Activated CD4-positive, alpha-beta T cell treated with anti-CD3 and anti-CD28 coated beads, Interleukin-2, Interleukin-6, amounts not matched to agents 100 ng/mL and 50 ng/mL, durations not matched to agents 16 hours and 8 hours (primary cell): ENCODE measurements around the gene STAP1.

Experiments used
- DNase-seq: peaks from one replicate; pipeline ENCODE4 v3.0.0-alpha.2; 2020

The STAP1 gene

DNA sequence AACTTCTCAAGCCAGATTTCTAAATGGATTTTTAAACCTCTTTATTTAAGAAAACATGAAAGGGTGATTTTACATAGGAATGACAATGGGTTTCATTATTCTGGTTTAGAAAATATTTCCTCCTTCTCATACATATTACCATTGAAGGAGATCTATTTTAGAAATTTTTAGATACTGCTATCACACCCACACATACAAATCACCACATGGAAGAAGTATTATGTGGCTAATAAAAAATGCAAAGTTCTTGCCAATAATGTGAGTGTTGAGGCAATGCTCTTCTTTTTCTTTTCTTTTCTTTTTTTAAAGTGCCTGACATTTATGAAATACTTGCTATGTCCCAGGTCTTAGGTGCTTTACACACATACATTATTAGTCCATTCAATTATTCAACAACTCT lies 6.8 kb downstream of the STAP1 start:
- DNase-seq: no peak

DNA sequence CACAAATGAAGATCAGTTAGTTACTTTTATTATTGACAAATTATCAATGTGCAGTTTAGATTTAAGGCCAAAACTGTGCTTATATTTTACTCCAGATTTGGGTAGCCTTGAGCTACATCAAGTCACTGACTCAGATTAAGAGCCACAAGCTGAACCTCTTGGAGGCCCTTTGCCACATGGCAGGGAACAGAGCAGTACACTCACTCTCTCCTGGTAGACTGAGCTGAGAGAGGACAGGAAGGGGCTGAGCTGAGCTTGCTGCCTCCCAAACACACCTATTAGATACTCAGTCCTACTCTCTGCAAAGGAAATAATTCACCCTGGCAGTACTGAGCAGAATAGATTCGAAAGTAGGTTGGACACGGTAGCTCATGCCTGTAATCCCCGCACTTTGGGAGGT lies 7.8 kb downstream of the STAP1 start:
- DNase-seq: no peak

DNA sequence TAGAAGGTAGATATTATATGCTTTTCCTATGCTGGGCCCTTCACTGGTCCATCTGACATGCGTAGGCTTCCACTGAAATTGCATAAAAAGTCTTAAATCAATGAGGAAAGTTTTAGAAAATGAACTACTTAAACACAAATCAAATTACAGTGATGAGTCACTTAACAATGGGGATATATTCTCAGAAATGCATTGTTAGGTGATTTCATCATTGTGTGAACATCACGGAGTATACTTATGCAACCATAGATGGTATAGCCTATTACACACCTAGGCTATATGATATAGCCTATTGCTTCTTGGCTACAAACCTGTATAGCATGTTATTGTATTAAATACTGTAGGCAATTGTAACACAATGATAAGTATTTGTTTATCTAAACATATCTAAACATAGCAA lies 10.3 kb downstream of the STAP1 start:
- no peak for DNase-seq

DNA sequence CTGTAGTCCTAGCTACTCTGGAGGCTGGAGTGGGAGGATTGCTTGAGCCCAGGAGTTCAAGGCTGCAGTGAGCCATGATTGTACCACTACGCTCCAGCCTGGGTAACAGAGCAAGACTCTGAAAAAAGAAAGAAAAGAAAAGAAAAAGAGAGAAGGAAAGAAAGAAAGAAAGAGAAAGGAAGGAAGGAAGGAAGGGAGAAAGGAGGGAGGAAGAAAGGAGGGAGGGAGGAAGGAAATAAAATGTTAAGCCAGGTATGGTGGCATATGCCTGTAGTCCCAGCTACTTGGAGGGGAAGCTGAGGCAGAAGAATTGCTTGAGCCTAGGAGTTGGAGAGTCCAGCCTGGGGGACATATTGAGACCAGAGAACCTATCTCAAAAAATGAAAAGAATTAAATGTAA lies 12.0 kb downstream of the STAP1 start:
- no peak for DNase-seq

DNA sequence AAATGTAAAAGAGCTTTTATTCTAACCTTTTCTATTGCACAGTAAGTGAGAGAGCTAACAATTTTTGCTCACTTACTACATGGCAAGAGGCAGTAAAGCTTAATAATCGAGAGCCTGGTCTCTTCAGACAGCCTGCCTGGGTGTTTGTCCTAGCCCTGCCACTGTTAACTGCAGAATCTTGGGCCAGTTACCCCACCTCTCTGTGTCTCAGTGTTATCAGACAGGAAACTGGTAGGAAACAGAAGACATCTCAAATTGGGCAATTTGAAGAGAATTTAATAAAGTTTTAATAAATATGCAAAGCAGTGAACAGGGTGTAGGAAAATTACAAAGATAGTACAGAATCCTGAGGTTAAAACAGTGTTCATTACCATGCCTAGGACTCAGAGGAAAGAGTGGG lies 13.4 kb downstream of the STAP1 start:
- DNase-seq: no peak

DNA sequence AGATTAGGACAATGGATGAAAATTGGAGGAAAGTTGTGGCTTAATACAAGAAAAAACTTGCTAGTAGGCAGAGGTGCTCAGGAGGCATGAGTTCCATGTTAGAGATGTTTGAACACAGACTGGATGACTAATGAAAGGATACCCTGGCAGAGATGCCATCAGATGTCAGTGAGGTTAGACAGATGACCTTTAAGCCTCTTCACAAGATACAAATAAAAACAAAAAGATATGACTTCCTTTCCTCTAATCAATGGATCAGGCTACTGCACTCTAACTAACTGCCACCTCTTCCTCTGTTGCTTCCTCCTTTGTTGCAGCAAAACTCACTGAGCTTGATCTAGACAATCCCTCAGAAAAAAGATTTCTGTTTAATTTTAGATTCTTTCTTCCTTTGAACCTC lies 14.7 kb downstream of the STAP1 start:
- no peak for DNase-seq

DNA sequence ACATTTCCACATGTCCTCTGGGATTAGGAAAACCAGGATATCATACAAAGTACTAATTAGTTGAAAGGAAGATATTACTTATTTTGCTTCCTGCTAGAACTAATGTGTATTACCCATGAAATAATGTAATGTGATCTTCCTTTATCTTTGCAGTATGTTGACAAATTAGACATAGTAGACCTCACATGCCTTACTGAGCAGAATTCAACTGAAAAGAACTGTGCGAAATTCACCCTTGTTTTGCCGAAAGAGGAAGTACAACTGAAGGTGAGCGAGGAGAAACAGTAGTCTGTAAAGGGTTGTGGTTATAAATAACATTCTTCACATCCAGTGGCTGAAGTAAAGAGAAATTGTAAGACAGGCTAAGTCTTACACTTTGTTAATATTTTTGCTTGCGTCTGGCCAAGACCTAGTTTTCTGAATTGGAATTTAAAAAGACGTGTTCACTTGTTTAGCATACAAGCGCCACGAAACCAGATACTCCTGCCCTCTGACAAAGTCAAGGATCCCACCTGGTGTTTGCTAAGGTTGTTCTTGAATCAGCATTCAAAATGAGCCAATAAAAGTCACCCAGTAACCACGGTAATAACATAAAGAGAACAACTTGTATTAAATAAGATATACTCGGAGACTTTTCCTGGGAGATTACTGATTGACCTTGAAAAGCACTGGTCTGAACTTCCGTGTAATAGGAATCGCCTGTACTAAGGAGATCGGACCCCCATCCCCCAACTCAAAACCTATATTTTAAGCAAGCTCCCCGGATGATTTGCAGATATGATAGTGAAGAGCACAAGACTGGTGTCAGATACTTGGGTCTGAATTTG lies 16.9 kb downstream of the STAP1 start:
- peak; percentile 9 for DNase-seq

DNA sequence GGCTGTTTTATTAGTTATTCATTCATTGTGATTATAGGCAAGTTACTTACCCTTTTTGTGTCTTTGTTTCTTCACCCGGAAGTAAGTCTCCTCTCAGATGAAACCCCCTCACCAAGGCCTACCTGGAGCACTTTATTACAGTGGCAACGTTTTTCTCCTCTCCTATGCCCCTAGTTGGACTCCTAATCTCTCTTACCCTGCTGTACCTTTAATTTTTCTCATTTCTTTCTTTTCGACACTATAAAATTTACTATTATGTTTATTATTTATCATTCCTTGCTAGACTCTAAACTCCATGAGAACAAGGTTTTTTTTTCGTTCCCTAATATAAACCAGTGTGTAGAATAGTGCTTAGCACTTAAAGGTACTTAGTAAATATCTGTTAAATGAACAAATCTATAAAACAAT lies 17.5 kb downstream of the STAP1 start:
- DNase-seq: no peak

DNA sequence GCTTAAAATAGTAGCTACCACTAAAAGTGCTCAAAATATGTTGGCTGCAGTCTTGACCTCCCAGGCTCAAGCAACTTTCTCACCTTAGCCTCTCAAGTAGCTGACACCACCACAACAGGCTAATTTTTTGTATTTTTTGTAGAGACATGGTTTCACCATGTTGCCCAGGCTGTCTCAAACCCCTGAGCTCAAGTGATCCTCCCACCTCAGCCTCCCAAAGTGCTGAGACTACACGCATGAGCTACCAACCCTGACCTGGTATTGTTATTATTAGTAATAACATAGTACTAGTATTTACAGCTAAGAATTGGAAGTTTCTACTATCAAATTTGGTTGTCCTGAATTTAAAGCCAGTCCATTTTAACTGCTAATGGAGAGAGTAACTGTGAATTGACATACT lies 18.0 kb downstream of the STAP1 start:
- no peak for DNase-seq

DNA sequence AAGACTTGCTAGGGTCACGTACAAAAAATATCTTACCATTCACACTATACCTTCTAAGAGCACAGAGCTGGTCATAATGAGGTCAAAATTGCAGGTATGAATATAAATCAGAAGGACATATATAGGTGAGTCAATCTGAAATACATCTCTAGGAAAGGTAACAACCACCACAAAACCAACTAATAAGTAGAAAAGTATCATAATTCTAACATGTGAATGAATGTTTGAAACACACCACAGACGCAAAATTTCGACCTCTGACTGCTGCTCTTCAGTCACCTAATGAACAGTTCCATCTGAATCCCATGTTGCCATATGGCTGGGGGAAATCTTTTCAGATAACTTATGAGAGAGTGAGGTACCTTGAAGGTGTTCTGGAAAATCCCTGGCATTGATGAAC lies 22.1 kb downstream of the STAP1 start:
- DNase-seq: peak; percentile 17

DNA sequence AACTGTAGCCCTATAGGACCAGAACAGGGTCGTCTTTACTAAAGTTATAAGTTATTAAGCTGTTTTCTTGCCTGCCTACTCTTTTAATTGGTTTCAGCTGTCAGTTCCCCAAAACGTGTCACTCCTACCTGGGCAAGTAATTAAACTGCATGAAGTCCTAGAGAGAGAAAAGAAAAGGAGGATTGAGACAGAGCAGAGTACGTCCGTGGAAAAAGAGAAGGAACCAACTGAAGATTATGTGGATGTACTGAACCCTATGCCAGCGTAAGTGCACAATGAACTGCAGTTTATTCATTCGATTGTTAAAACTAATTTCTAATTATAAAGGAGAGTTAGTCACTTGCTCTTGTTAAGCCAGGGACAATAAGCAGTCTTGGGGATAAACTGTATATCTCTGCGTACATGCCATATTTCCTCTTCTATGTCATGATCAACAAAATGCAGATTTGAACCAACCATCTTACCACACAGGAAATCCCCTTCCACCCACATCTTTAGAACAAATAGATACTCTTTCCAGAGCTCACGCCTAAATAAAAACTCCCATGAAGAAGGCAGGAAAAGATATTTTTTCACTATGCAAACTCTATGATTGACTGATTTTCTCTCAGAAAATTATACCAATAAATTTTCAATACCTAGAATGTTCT lies 22.8 kb downstream of the STAP1 start:
- DNase-seq: peak; percentile 50

DNA sequence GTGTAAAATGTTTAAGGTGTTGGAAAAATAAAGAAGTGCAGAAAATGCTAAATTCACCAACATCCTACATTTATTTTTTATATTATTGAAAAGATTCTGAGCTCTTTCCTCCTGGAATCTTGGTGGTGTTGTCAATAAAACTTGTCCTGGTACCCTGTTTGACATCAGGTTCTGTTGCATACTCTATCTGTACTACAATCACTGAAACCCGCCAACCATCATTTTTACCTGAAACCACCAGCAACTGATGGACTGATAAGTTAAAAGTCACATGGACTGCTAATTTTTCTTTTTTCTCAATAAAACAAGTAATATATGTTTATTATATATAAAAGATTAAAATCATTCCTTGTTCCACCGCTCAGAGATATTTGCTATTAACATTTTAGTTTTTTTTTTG lies 23.4 kb downstream of the STAP1 start:
- DNase-seq: no peak

DNA sequence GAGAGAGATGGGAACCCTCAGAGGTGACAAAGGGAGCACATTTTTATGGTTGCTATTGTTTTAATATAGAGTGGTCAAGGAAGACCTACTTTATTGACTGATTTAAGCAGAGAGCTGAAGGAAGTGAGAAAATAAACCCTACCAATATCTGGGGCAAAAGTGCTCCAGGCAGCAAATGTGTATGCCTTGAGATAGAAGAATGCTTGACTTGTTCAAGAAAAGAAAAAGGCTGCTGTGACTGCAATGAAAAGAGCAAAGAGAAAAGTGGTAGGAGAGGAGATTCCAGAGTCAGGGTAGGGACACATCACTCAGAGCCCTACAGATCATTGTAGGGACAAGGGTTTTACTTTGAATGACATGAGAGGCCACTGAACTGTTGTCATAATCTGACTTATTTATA lies 26.0 kb downstream of the STAP1 start:
- no peak for DNase-seq

DNA sequence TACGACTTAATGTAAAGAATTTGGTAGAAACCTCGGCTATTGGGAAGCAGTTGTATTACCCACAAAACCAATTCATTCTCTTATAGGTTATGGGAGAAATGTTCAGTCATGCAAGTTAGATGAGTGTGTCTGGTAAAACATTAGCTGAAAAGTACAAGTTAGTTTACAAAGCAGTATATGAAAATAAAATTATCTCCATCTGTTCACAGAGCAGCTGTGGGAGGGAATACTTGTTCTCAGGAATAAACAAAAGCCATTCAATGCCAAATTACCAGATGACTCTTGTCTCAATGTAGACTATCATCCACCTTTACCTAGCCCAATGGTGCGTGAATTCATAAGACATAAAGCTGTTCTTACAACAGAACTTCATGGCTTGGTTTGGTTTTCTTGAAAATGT lies 28.6 kb downstream of the STAP1 start:
- no peak for DNase-seq

DNA sequence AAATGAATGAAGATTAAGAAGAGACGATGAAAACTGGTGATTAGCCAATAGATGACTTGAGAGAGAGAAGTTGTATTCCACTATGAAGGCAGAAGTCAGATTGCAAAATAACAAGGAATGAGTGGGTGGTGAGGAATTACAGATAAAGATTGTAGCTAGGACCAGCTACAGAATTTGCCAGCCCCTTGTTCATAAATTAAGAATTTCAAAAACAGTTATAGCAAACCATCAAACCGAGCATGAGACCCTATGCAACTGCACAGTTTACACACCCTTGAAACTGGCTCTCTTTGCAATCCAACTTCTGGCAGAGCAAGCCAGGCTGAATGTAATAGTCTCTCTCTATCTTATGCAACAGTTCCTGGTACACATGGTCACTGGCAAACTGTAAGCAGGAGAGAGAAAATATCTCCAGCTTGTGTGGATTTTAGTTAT lies 35.2 kb downstream of the STAP1 start:
- no peak for DNase-seq

DNA sequence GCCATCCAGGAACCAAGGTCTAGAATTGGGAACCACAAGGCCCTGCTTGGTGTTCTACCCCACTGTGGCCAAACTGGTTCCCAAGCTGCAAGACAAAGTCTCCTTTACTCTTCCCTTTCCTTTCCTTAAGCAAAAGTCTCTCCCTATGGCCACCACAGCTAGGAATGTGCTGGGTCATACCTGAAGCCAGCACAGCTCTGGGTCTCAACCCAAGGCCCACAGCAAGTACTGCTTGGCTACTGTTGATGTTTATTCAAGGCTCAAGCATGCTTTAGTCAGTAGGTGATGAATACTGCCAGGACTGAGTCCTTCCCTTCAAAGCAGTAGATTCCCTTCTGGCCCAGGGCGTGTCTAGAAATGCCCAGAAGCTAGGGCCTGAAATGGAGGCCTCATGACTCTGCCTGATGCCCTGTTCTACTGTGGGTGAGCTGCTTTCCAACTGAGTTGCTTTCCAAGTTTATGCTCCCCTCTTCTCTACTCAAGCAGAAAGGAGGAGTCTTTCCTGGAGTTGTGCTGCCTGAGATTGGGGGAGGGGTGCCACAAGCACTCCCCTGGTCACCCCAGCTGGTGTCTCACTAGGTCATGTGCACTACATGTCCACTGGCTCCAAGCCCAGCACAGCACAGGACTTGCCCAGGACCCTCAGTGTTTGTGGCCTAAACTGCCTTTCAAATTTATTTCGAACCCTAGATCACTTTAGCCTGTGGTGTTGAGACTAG lies 44.9 kb downstream of the STAP1 start:
- DNase-seq: no peak

DNA sequence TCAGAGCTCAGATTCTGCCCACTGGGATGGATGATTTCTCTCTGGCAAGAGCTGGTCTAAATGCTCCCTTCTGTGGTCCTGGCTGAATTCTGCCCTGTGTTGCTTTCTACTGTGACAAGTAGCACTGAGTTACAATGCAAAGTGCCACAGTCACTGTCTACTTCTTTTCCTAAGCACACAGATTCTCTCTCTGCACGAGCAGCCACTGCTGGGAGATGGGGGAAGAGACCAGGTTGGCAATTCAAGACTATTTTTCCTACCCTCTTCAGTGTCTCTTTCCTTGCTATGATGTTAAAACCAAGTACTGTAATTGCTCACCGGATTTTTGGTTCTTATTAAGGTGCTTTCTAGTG lies 45.5 kb downstream of the STAP1 start:
- no peak for DNase-seq

DNA sequence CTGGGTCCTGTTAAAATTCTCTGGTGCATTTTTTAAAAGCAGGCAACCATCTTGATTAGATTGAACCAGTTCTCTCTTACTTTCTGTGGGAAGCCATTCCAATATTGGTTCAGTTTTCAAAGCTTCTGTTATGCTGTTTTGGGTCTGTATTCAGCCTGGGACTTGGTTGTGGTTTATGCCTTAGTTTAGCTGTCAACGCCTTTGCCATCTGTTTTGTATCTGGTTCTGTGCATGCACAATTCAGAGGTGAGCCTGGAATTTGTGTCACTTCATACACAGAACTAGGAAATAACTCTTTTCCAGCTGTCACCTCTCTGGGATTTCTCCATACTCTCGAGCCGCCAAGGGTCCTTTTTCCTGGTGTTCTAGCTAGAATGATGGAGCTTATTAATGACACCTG lies 46.2 kb downstream of the STAP1 start:
- no peak for DNase-seq

DNA sequence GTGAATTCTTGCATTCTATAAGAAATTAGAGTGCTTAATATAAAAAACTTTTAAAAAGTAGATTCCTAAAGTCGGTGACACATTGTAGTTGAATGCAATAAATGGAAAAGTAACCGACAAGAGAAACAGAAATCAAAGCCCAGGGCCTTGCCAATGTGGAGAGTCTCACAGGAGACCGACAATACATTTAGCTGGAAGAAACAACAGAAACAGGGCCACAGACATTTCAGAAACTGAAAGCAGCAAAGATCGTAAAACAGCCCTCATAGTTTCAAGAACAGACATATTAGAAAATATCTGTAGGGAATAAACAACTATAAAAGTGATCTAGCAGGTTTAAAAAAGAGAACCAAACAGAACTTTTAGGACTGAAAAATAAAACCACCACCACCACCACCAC lies 49.5 kb downstream of the STAP1 start:
- no peak for DNase-seq

DNA sequence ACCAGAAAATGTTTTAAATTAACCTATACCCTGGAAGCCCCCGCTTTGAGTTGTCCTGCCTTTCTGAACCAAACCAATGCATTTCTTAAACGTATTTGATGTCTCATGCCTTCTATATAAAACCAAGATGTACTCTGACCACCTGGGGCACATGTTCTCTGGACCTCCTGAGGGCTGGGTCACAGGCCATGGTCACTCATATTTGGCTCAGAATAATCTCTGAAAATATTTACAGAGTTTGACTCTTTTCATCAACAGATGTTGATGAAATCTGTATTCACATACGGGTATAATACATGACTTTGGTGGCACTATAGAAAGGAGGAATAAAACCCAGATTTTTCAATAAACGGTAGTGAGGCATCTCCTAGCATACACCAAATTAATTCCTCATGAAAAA lies 55.7 kb downstream of the STAP1 start:
- no peak for DNase-seq

DNA sequence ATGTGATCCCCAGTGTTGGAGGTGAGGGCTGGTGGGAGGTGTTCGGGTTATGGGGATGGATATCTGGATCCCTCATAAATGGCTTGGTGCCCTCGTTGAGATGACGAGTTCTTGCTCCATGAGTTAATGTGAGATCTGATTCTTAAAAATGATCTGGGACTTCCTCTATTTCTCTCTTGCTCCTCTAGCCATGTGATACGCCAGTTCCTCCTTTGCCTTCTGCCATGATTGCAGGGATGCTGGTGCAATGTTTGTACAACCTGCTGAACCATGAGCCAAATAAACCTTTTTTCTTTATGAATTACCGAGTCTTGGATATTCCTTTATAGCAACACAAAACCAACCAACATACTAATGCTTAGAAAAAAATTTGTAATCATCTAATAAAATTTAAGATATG lies 56.6 kb downstream of the STAP1 start:
- no peak for DNase-seq

DNA sequence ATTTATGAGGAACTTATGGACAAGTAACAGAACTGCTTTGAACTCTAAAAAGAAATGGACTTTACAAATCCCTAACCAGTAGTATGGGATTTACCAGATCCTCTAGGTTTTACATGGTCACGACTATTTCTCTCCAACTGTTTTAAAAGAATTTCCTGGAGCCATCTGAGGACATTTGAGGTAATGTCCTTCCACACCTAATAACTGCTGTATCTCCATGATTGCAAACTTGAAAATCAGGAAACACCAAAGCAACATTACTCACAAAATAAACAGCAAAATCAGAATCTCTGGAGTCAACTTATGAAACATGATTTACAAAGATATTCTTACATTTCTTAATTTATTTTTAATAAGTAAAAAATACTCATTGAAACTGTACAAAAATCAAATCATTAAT lies 58.0 kb downstream of the STAP1 start:
- DNase-seq: no peak

DNA sequence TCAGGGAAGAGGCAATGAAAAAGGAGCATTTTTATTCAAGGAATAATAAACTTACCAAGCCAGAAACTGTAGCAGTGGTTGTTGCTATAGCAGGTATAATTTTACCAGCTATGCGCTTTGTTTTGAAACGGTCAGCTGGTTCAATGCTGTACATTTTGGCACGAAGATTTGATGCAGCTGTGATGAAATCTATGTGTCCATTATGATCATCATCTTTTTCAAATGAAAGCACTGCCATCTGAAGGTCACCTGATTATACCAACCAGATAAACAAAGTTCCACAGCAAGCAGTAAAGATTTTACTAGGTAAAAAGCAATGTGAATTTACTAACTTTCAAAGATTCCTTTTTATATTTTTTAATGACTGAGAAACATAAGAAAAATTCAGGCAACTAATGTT lies 66.4 kb downstream of the STAP1 start:
- DNase-seq: no peak

DNA sequence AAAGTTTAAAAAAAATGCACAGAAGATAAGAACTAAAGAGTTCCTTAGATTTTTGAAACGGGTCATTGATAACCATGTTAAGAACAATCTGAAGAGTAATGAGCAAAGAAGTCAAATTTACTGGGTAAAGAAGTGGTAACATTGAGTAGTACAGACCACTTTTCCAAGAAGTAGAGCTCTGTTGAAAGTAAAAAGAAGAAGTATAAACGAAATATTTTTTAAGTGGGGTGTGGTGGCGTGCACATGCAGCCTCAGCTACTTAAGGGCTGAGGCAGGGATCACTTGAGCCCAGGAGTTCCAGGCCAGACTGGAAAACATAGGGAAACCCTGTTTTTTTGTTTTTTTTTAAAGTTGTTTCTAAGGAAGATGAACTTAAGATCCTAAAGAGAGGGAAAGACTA lies 74.0 kb downstream of the STAP1 start:
- DNase-seq: peak; percentile 1
